ENCODE results near the gene ZC2HC1C.

DNA sequence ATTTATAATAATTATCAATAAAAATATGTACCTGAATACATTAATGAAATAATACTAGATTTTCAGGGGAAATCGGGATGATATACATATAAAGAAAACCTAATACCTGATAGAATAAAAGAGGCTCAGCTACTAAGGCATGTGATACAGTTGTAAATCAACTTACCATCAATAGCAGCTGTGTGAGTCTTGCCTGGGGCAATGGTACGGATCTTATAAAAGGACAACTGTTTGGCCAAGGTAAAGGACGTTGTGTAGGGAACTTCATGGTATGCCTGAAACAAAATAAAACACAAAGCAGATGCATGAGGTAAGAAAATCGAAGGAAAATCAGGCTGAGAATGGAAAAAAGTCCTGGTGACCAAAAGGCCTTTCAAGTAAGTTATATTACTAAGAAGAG lies 32.0 kb downstream of the ZC2HC1C start:
- TF ChIP-seq, protein P1, sequence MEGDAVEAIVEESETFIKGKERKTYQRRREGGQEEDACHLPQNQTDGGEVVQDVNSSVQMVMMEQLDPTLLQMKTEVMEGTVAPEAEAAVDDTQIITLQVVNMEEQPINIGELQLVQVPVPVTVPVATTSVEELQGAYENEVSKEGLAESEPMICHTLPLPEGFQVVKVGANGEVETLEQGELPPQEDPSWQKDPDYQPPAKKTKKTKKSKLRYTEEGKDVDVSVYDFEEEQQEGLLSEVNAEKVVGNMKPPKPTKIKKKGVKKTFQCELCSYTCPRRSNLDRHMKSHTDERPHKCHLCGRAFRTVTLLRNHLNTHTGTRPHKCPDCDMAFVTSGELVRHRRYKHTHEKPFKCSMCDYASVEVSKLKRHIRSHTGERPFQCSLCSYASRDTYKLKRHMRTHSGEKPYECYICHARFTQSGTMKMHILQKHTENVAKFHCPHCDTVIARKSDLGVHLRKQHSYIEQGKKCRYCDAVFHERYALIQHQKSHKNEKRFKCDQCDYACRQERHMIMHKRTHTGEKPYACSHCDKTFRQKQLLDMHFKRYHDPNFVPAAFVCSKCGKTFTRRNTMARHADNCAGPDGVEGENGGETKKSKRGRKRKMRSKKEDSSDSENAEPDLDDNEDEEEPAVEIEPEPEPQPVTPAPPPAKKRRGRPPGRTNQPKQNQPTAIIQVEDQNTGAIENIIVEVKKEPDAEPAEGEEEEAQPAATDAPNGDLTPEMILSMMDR (IDR thresholded peaks at IDR 0.05), result no peak
- no peak for TF ChIP-seq TCF7L2 (IDR thresholded peaks at IDR 0.05; ENCODE audit: low read depth, low read length)

Data from Panc1 (cell line).